ENCODE results near the gene CD300LB.

DNA sequence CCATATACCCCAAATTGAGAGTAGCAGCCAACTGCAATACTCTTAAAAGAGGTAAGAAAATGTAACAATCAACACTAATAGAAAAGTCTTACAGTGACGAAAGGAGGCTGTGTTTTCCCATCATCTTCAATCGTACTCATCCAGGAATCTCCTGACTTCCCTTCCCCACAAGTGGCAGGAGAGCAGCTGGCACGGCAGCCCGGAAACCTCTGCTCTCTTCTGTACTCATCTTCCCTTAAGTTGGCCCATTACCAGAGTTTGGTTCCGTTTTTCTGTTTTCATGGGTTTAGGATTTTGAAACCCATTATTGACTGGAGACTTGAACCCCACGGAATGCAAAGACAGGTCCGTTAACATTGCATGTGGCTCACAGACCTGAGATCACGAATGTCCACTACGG lies 47.7 kb upstream of the CD300LB start:
- no peak for TF ChIP-seq CTCF (IDR thresholded peaks at IDR 0.05; ENCODE audit: borderline replicate concordance, extremely low read depth, low read length, poor library complexity, severe bottlenecking)
- TF ChIP-seq EZH2 (IDR thresholded peaks at IDR 0.05; ENCODE audit: borderline replicate concordance, low read depth, low read length, severe bottlenecking) = no peak

All from DND-41 (cell line).